Measurements from ENCODE around the gene BMP6.

Gene BMP6

DNA sequence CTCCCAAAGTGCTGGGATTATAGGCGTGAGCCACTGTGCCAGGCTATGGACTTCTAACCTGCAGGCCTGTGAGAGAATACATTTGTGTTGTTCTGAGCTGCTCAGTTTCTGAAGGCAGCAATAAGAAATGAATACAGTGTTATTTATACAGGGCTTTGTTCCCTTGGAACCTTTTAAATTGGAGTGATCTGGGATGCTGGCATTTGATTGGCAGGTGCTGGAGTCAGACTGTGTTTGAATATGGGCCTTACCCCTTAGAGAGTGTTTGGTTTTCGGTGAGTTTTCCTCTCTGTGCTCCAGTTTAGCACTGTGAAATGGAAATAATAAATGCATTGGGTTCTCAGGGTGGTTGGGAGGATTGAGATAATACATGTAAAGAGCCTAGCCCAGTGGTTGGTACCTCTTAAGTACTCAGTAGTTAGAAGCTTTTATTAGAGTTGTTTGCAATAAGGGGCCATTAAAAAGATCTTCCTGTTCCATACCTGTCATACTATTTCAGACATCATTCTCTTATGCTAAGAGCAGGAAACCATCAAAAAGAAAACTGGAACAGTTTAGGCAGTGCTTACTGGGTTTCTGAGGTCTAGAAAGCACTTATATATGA, 22.1 kb downstream of the BMP6 start:
- DNase-seq (ENCODE audit: low spot score) = no peak

DNA sequence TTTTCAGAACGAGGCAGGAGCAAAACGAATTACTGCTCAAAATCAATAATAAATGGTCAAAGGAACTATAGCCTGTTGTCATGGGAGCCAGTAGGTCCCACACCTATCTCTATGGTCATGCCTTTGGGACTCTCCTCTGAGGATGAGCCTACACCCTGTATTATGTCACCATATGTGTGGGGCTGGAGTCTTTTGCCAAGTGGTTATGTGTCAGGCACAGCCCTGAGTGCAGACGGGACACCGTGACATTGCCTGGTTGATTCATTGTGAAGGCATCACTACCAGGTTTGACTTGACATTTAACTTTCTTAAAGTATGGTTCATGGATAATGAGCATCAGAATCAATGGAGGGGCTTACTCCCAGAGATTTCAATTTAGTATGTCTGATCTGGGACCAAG, 23.6 kb downstream of the BMP6 start:
- DNase-seq (ENCODE audit: low spot score) = no peak

DNA sequence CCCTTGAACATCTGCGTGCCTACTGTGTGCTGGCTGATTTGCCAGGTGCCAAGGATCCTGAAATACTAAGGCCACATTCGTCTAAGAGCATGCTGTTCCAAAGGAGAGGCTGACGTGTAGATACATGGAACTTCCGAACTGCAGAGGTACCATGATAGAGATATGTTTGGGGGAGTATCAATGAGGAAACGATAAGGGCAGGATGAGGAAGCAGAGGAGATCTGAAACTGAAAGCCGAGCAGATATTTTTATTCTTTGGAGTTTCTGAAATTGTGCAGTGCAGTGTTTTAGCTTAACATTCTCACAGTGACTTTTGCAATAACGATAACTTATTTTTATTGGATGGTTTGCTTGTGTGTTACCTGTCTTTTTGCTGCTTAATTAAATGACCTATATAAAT, 24.3 kb downstream of the BMP6 start:
- DNase-seq (ENCODE audit: low spot score) = no peak

DNA sequence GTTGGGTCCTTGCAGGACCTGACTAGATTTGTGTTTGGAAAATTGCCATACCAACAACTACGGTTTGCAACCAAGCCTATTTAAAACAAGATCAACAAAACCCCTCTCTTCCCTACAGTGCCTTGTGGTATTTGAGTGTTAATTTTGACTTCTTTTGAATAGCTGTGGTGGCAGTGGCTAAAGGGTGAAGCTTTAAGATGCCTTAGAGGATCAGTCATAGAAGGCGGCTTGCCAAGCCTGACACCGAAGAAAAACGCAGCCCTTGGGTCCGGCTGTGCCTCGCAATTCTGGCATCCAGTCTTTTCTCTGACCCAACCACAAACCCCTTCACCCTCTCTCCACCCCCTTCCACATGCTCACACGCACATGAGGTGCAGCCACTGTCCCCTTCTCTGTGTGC, 32.6 kb downstream of the BMP6 start:
- DNase-seq (ENCODE audit: low spot score) = no peak

DNA sequence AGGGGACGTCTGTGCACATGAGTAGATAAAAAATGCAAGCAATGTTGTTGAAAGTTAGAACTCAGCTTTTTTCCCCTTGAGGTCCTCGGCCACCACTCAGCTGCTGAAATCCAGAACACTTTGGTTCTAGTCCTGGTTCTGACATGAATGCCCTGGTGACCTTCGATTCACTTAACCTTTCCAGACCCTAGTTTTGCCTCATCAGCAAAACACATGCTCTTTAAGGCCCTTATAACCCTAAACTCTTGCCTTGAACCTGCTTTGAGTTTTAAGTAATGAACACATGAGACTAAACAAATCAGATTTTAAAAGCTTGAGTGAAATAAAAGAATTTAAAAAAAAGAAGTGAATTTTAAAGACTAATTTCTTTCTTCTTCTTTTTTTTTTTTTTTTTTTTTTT, 33.4 kb downstream of the BMP6 start:
- DNase-seq (ENCODE audit: low spot score) = no peak

DNA sequence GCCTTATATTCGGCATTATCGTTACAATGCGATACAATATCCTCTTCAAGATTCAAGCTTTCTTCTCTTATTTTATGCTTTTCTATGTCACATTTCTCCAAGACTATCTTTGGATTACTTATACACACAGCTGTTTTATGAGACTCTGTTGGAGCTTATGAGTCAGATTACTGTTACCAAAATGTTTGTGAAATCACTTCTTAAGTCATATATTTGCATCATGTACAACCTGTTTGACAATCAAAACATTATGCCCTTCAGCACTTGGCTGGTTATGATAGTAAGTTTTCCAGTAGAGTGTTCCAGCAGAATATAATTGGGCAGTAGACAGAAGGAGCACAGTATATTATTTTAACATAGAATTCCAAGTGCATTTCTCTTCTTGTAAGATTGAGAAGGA, 35.2 kb downstream of the BMP6 start:
- DNase-seq (ENCODE audit: low spot score) = no peak

DNA sequence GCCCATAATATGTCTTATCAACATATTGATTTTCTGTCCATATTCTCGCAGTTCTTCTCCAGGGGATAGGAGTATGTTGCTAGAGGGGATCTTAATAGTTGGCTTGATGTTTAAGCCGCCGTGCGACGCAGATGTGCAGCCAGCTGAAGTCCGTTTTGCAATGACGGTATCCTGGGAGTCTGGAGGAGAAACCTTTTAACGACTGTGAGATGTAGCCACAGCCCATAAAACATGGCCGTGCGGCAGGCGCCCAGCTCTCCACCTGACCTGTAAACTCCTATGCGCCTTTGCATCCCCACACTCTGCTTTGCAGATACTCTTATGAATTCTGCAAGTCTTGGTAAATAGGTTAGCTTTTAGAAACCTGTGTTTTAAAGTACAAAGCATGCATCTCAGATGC, 36.9 kb downstream of the BMP6 start:
- no peak for DNase-seq (ENCODE audit: low spot score)

DNA sequence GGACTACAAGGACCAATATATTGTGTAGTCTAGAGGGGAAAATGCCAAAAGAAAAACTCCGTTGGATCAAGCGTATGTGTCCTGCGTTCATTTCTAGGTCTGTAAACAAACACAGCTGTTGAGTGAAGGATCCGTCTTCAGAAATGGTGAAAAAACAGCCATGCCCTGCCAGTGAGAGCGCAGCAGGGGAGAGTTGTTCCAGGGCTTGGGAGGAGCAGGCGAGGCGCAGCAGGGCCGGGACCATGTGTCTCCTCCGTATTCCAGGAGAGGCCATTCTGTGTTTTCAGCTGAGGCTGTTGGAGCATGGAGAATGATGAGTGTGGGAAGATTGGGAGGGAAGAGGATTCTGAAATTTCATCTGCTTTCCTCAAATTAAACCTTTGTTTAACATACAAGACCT, 38.0 kb downstream of the BMP6 start:
- DNase-seq (ENCODE audit: low spot score) = no peak

DNA sequence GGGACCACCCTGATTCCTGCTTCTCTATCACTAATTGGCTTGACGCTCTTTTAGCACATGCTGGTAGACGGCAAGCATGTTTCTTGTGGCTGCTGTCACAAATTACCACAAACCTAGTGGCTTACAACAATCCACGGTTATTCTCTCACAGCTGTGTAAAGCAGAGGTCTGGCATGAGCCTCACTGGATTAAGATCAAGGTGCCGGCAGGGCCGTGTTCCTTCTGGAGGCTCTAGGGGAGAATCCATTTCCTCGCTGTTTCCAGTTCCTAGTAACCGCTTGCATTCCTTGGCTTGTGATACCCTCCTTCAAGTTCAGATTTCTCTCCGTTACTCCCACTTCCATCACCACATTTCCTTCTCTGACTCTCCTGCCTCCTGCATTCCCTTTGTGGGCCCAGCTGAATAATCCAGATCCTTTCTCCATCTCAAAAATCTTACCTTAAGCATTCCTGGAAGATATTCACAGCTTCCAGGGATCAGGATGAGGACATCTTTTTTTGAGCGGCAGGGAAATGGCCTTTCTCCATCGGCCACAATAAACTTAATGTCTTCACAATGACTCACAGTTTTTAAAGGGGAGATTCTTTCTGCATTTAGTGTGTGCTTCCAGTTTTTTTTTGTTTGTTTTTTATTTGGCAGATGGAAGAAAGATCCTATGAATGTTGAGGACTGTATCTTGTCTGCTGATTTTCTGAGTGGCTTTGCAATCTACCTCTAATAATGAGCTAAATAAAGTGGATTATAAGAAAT, 39.9 kb downstream of the BMP6 start:
- DNase-seq (ENCODE audit: low spot score) = no peak

DNA sequence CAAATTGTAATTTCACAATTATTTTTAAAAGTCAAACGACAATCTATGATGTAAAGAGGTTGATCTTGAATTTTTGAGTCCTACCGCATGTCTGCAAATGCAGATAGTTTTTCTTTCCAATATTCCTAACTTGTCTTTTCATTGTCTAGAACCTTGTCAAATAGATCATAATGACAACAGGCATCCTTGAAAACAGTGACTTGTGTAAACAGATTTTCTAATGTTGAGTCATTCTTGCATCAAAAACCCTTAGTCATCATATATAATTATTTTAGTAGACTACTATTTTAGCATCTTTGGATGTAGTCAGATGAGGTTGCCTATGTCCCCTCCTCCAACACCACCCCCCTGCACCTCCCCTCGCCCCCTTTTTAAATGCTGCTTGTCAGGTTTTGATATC, 43.8 kb downstream of the BMP6 start:
- no peak for DNase-seq (ENCODE audit: low spot score)

DNA sequence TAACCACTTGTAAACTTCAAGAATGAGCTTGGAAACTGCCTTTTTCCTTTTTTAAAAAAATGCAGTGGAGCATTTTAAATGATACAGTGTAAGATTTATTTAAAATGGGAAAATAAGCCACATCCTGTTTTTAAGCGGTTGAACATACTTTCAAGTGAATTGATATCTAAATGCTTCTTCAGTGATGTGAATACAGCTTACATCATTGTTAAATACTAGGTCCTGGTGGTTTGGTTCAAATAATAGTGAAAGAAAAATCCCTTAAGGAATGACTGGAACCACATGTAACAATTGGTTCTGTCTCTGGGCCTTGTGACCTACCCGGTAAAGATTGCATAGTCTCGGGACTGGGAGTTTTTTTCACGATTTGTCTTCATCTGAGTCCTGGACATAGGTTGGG, 44.2 kb downstream of the BMP6 start:
- no peak for DNase-seq (ENCODE audit: low spot score)

DNA sequence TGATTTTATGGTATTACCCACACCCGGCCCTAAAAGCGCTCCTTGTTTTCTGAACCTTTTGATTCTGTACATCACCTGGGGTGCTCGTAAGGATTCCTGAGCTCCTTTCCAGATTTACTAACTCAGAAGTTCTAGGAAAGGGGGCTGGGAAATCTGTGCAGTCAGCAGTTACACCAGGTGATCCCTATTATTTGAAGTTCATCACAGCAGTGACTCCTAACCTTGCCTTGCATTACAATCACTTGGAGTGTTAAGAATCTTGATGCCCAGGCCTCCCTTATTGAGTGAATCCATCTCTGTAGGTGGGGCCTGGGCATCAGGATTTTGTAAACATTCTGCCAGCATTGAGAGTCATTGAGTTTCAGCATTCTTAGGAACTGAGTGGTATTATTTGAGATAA, 44.7 kb downstream of the BMP6 start:
- DNase-seq (ENCODE audit: low spot score) = no peak

DNA sequence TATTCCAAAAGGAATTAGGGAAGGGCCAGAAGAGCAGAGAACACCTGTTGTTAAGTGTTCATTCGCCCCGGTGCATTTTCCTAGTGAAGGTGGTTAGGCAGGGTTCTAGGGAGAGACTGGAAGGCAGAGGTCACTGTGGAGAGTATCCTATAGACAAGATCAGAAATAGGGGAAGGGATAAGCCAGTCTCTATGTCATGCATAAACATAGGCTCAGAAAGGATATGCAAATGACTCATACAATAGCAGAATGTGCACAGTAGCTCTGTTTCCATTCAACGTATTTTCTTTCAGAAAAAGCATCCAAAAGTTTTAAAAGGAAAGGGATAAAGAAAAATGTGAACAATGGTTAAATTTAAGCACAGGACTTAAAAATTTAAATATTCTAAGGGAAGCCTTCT, 47.4 kb downstream of the BMP6 start:
- no peak for DNase-seq (ENCODE audit: low spot score)

DNA sequence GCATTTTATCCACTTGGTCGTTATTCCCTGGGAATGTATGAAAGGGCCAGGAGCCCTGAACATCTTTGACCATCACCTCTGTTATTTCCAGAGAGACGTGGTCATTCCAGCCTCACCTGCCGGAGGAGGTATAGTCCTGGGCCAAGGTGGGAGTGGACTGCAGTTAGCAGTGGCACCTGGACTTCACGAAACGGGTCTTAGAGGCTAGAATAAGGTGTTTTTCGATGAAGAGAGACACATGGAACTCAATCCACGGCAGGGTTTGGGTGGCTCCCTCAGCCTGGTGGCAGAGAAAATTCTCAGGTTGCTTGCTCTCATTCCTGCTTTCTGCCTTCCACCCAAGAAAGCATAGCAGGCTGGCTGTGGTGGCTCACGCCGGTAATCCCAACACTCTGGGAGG, 48.0 kb downstream of the BMP6 start:
- no peak for DNase-seq (ENCODE audit: low spot score)

DNA sequence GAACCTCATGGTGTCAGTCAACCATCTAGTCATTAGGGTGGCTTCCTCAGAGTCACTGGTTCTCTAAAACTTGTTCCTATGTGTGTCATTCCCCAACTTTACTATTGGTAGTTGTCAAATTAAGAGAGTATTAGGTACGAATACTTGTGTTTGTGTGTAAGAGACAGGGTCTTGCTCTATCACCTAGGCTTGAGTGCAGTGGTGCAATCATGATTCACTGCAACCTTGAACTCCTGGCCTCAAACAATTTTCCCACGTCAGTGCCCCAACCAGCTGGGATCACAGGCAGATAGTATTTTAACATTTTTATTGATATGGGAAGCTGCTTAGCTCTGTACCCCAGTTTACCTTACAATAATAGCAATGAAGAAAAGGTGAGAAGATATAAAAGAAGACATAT, 50.6 kb downstream of the BMP6 start:
- DNase-seq (ENCODE audit: low spot score) = no peak

DNA sequence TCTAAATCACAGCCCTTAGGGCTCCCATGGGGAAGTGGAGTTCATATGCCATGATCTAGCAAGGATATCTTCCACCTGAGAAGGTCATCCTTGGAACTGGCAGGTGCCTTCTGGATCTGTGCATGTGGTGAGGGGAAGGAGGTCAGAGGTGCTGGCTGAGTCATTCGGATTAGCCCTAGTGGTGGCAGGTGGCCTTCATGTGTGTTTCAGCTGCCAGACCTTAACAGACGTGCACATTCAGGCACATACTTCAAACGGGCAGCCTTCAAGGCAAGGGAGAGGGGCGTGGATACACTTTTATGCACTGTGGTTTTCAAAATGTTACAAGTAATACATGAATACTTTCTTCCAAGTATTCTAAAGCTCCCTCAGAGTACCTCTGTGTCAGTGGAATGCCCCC, 51.2 kb downstream of the BMP6 start:
- no peak for DNase-seq (ENCODE audit: low spot score)

DNA sequence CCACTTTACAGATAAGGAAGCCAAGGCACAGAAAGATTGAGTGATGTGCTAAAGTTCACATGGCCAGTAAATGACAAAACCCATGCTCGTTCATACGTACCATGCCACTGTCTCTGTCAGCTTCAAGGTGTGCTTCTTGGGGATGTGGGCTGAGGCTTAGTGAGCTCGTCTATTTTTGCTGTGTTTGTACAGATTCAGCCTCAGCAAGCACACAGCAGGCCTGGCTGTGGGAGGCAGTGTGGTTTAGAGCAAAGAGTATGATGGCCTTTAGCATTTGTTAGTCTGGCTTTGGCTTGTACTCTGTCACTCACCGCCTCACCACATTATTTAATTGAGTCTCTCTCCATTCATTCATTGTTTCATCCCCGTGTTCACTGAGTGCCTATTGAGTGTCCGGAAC, 55.3 kb downstream of the BMP6 start:
- DNase-seq (ENCODE audit: low spot score) = no peak

DNA sequence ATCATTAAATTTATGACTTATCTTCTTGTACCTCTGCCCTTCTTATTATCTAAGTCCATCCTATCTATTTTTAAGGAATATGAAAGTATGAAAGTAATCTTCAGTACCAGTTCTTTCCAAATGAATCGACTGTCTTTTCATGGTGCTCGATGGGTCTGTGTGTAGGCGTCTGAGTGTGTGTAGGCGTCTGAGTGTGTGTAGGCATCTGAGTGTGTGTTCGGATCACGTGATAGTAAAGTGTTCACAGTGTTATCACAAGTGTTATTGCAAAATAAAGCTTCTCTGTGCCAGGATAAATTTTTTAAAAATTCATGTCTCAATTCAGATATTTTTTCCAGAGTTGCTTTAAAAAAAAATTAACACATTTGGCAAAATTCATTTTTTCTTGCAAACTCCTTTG, 58.3 kb downstream of the BMP6 start:
- DNase-seq (ENCODE audit: low spot score) = no peak

DNA sequence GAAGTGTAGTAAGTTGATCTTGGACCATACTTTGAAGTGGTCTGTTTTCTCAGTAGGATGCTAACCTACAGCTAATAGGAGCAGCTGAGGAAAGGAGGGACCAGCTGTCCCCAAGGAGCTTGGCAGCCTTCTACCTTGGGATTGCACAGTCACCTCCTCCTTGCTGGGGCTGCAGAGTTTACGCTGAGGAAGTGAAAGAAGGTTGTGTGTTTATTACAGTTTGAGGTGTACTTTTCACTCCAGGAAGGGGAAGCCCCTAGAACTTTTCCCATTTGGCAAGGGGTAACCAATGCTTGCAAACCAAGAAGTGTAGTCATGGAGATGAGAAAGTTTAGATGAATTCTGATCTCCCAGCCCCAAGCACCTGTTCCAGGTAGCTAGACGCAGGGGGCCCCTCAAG, 58.8 kb downstream of the BMP6 start:
- DNase-seq (ENCODE audit: low spot score) = no peak

DNA sequence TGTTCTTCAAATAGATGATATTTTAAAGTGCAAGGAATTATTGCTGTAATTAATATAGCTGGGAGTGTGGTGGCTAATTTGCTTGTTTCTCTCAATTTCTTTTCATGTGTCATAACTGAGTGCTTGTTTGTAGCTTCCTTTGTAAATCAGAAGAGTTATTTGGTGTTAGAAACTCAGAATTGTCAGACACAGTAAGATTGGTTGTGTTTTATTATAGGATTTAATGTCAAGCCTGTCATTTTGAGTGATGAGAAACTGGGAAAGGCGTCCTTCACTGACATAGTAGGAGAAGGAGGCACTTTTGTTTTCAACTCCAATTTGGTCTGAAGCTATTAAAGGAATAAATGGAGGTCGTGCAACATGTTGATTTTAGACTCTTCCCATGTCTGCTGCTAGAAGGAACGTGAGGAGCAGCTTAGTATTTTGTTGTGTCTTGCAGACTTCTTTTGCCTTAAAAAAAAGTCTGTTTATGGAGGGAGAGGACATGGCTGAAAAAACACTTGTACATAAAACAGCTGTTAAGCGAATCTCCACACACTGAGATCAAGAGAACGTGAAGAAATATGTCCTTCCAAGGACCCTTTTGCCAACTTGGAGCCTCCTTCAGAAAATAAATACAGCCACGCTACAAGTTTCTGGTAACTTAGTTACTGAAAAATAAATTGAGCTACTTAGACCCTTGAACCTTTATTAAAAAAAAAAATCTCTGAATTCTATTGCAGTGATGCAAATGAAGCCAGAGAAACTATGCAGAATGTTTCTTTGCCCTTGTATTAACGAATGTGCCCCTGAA, 59.5 kb downstream of the BMP6 start:
- DNase-seq (ENCODE audit: low spot score) = no peak

DNA sequence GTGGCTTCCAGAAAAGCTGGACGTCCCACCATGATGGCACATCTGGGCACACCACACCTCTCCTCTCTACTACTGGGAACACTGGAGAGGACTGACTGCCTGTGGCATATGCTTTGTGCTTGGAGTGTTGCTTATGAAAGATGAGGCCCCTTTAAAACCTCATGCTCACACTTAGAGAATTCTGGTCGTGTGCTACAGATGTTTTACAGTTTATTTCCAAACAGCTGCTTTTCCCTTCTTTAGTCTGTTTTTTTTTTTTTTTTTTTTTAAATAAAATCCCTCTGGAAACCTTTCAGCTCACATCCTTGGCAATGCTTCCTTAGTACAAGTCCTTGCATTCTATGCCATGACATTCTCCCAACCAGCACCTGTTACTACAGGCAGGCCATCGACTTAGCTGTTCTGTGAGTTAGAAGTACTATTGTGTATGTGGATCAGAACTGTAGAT, 60.3 kb downstream of the BMP6 start:
- DNase-seq (ENCODE audit: low spot score) = no peak

DNA sequence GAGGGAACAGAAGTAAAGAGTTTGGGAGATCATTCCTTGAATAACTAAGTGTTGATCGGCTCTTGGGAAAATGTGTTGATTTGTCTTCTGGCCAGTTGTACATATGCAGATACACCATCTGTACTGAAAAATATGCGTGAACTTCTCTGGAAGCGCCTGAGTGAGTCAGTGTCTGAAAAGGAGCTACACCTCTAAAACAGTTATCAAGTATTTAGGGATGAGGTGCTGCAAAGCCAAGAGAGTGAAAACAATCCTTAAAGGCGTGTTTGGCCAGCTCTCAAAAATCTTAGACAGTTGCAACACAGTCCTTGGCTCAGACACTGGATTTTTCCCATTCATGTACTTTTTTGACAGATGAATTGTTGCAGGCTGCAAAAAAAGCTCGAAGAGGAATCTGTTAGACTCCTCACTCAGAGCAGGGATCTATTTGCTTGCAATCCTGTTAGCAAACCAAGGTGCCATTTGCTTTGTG, 61.3 kb downstream of the BMP6 start:
- no peak for DNase-seq (ENCODE audit: low spot score)

DNA sequence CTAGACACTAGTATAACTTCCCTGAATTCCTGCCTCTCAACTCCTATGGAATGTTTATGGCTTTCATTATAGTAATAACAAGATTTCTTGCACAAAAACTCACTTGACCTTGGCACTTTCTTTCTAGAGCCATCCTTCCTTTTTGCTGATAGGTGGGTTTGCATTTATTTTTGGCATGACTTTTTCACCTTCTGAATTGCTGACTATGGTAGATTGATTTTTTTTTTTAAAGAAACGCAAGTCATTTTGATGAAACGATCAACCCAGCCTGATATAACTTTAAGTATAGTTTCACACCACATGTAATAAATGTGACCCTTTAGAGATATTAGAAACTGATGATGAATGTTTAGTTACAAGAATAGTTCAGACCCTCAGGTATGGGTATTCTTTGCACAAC, 61.8 kb downstream of the BMP6 start:
- no peak for DNase-seq (ENCODE audit: low spot score)

Measured in activated CD4-positive, alpha-beta T cell treated with anti-CD3 and anti-CD28 coated beads, Interleukin-2, Interleukin-4, amounts not matched to agents 100 ng/mL and 50 ng/mL, durations not matched to agents 16 hours and 8 hours (primary cell).